OCI-LY7 (cell line): ENCODE measurements around the gene GALNT10. TPM values are rescaled to one million over a fixed set of nuclear protein-coding genes. Genes with fewer than 3 reads are reported as not detected.

Experiments
- BruUV-seq: library from RNA; stranded (reverse); fragments of 400-500 nt; replicated peaks from 2 replicates; lab custom pipeline; 2021; lab: Mats Ljungman, UMichigan
- CTCF ChIA-PET: fragments of 300-600 bp; sonication (Branson Sonifier 250); formaldehyde crosslinking; loops from one replicate; lab custom pipeline; 2022; ENCODE audit warnings: antibody characterized with exemption; ENCODE audit not compliant: unreplicated experiment; lab: Charles Lee
- POLR2A ChIA-PET: fragments of 300-600 bp; sonication (Branson Sonifier 250); formaldehyde crosslinking; loops from one replicate; lab custom pipeline; 2022; ENCODE audit warnings: antibody characterized with exemption; lab: Charles Lee
- DNase-seq: peaks from one replicate; pipeline ENCODE4 v3.0.0-alpha.2; 2015; ENCODE audit warnings: low spot score
- H2AFZ ChIP-seq: fragments of 200-600 bp; sonication (generic), shearing (Covaris generic); 2 replicates; pipeline ENCODE4 v1.6.1; 2014; ENCODE audit warnings: mild to moderate bottlenecking, antibody characterized with exemption, low read length, moderate library complexity
- H3K27ac ChIP-seq: fragments of 200-600 bp; sonication (generic); 2 replicates; pipeline ENCODE4 v1.5.1; 2014; ENCODE audit warnings: mixed run types, low read depth, mild to moderate bottlenecking, moderate library complexity, low read length, inconsistent platforms; ENCODE audit not compliant: poor library complexity, severe bottlenecking
- H3K36me3 ChIP-seq: fragments of 200-600 bp; sonication (generic); 2 replicates; pipeline ENCODE4 v1.6.1; 2014; ENCODE audit warnings: mild to moderate bottlenecking, antibody characterized with exemption, low read length, moderate library complexity, mixed read lengths; ENCODE audit not compliant: insufficient read depth
- H3K4me1 ChIP-seq: fragments of 200-600 bp; sonication (generic); 2 replicates; pipeline ENCODE4 v1.5.1; 2014; ENCODE audit warnings: mild to moderate bottlenecking, low read length; ENCODE audit not compliant: insufficient read depth, poor library complexity, severe bottlenecking
- H3K4me2 ChIP-seq: fragments of 200-600 bp; sonication (generic); 2 replicates; pipeline ENCODE4 v1.6.1; 2014; ENCODE audit warnings: mild to moderate bottlenecking, low read length
- H3K4me3 ChIP-seq: fragments of 200-600 bp; sonication (generic); 2 replicates; pipeline ENCODE4 v1.5.1; 2014; ENCODE audit warnings: mild to moderate bottlenecking, low read depth, low read length; ENCODE audit not compliant: poor library complexity, severe bottlenecking
- H3K79me2 ChIP-seq: fragments of 200-600 bp; sonication (generic); 2 replicates; pipeline ENCODE4 v1.6.1; 2016; ENCODE audit warnings: low read depth, mild to moderate bottlenecking, low read length, moderate library complexity, mixed read lengths; ENCODE audit not compliant: insufficient read depth
- H3K9me2 ChIP-seq: fragments of 200-600 bp; sonication (generic); 2 replicates; pipeline ENCODE4 v1.6.1; 2016; ENCODE audit warnings: mild to moderate bottlenecking, low read length, mixed read lengths; ENCODE audit not compliant: insufficient read depth
- H3K9me3 ChIP-seq: fragments of 200-600 bp; sonication (generic); 2 replicates; pipeline ENCODE4 v1.6.1; 2014; ENCODE audit warnings: mild to moderate bottlenecking, mixed run types, low read length, mixed read lengths
- H4K20me1 ChIP-seq: fragments of 200-600 bp; sonication (generic); 2 replicates; pipeline ENCODE4 v1.6.1; 2014; ENCODE audit warnings: mild to moderate bottlenecking, antibody characterized with exemption, low read length, moderate library complexity, mixed read lengths; ENCODE audit not compliant: insufficient read depth
- EZH2phosphoT487 ChIP-seq: fragments of 200-600 bp; sonication (generic); IDR thresholded peaks from 2 replicates; pipeline ENCODE4 v1.6.1; 2018; ENCODE audit warnings: low read depth, borderline replicate concordance, mild to moderate bottlenecking, mixed run types, antibody characterized with exemption, low read length, moderate library complexity, mixed read lengths
- intact Hi-C: fragments of 100-400 bp; cut with micrococcal nuclease; formaldehyde crosslinking; loops from one replicate; pipeline ENCODE4 v1.10.0; 2022; ENCODE audit not compliant: unreplicated experiment
- total RNA-seq, 2 experiments: library from RNA; depleted of rRNA in 1 of 2; stranded (reverse); fragments of >200 nt in 1 of 2; shearing (Covaris generic) in 1 of 2; gene quantifications; 2 replicates each; pipeline ENCODE4 v1.2.3, GENCODE V29; 2014 to 2022
- TF ChIP-seq, protein P1 (sequence below): fragments of 200-600 bp; sonication (generic); conservative IDR thresholded peaks from 2 replicates; pipeline ENCODE4 v1.5.1; 2014; ENCODE audit warnings: mild to moderate bottlenecking, antibody characterized with exemption, low read length, moderate library complexity, mixed read lengths

Gene GALNT10
- total RNA-seq, 2 experiments from 2014 or later = 7.3 to 20.6 TPM

DNA sequence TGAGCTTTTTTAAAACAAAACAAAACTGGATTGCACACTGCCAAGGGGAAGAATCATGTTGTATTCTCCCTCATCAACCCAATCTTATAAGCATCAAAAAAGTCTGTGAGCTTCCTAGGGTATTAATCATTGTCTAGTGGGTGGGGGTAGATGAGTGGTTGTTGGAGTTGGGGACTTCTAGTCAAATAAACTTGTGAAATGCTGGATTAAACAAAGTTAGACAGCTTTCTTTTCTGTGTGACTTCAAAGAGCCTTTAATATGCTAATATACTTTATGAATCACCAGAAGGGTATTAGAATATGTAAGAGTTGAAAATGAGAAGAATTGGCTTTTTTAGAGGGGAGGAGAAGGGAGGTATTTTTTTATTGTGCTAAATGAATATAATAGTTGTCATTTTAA is 87.7 kb downstream of the GALNT10 start:
- BruUV-seq = no TSS peak

GRCh38 chr5:154278908-154279307 is 88.4 kb downstream of the GALNT10 start:
- CTCF ChIA-PET = no interaction called here
- no peak for DNase-seq
- intact Hi-C loops = no loop called here
- no peaks in the 10 kb centered on the region for H3K9me2 ChIP-seq
- BruUV-seq = no TSS peak
- TF ChIP-seq EZH2phosphoT487 = no peak
- TF ChIP-seq, protein P1, sequence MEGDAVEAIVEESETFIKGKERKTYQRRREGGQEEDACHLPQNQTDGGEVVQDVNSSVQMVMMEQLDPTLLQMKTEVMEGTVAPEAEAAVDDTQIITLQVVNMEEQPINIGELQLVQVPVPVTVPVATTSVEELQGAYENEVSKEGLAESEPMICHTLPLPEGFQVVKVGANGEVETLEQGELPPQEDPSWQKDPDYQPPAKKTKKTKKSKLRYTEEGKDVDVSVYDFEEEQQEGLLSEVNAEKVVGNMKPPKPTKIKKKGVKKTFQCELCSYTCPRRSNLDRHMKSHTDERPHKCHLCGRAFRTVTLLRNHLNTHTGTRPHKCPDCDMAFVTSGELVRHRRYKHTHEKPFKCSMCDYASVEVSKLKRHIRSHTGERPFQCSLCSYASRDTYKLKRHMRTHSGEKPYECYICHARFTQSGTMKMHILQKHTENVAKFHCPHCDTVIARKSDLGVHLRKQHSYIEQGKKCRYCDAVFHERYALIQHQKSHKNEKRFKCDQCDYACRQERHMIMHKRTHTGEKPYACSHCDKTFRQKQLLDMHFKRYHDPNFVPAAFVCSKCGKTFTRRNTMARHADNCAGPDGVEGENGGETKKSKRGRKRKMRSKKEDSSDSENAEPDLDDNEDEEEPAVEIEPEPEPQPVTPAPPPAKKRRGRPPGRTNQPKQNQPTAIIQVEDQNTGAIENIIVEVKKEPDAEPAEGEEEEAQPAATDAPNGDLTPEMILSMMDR = no peak
- POLR2A ChIA-PET = interaction anchor here (0.6 kb wide), 1 partner anchor 305 kb away, joined by 3 read pairs; no protein-coding TSS in a partner anchor
- no peak overlapping the region for H3K27ac ChIP-seq
- no peaks in the 10 kb centered on the region for H3K4me1 ChIP-seq
- no peak overlapping the region for H3K4me3 ChIP-seq
- H2AFZ ChIP-seq = no peak overlapping the region
- H3K79me2 ChIP-seq = no peaks in the 10 kb centered on the region
- no peaks in the 10 kb centered on the region for H3K9me3 ChIP-seq
- no peak overlapping the region for H3K4me2 ChIP-seq
- H4K20me1 ChIP-seq = no peaks in the 10 kb centered on the region
- H3K36me3 ChIP-seq = no peaks in the 10 kb centered on the region

More for the DNA sequence above, 87.7 kb downstream of the GALNT10 start:
- TF ChIP-seq, protein P1 = no peak
- TF ChIP-seq EZH2phosphoT487 = no peak
- no peak overlapping the region for H3K27ac ChIP-seq
- CTCF ChIA-PET = no interaction called here
- H3K9me2 ChIP-seq = no peaks in the 10 kb centered on the region
- intact Hi-C loops = no loop called here
- H2AFZ ChIP-seq = no peak overlapping the region
- no peaks in the 10 kb centered on the region for H3K4me1 ChIP-seq
- H3K9me3 ChIP-seq = no peaks in the 10 kb centered on the region
- no peaks in the 10 kb centered on the region for H3K79me2 ChIP-seq
- no peak overlapping the region for H3K4me3 ChIP-seq
- no peaks in the 10 kb centered on the region for H3K36me3 ChIP-seq
- no peak for DNase-seq
- POLR2A ChIA-PET = no interaction called here
- no peaks in the 10 kb centered on the region for H4K20me1 ChIP-seq
- no peak overlapping the region for H3K4me2 ChIP-seq

DNA sequence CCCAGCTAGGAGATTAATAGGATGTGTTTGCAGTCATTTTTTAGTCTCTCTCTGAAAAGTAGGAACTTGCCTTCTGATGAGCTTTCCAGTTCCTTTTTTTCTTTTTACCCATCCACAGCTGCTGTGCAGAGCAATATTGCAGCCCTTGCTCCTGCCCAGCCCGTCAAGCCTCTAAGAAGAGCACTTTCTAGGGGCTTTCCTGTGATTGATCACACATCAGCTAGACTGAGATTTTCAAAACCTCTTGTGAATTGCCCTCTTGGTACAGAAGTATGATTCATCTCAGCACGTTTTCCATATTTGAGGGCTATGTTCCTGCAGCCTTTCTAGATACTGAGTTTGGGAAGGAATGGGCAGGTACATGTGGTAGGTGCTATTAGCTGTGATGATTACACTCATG is 93.9 kb downstream of the GALNT10 start:
- Histone ChIP-seq H3K36me3 (no peaks in the 10 kb centered on the region), H3K9me2 (no peaks in the 10 kb centered on the region), H2AFZ (no peak overlapping the region), H3K4me3 (no peak overlapping the region), H3K27ac (no peak overlapping the region), H3K4me2 (no peak overlapping the region), H3K4me1 (no peaks in the 10 kb centered on the region), H3K79me2 (no peaks in the 10 kb centered on the region), H4K20me1 (no peaks in the 10 kb centered on the region), H3K9me3 (no peaks in the 10 kb centered on the region)
- intact Hi-C loops = no loop called here
- ChIA-PET CTCF (no interaction called here), POLR2A (no interaction called here)
- TF ChIP-seq, protein P1 = no peak
- no peak for DNase-seq
- no TSS peak for BruUV-seq
